Measurements from ENCODE around the gene UBD.

UBD gene

GRCh38 chr6:29589423-29590048 is 30.0 kb upstream of the UBD start:
- Histone ChIP-seq H3K4me1 (ENCODE audit: control insufficient read depth, low read depth, low read length) (peaks cover 2% of the 10 kb centered on the region), H3K4me3 (ENCODE audit: low read length) (no peak overlapping the region), H3K9ac (ENCODE audit: low read length) (no peak overlapping the region)

DNA sequence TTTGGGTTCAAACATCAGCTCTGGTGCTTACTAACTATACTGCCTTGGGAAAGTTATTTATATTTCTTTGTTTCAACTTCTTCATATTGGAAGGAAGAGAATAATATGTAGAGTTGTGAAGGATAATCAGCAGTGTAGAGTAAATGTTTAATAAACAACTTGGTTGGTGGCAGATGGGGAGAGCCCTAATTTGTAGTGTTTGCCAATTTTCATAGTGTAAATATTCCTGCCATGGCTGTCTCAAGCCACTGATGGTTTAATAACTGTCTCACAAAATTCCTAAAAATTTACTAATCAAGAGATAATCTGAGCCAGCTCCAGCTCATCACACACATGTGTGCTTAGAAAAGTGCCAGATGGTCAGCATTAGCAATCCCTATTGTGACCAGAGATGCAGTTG is 25.3 kb upstream of the UBD start, which contains the start of gene OR2H2:
Gene OR2H2, plus strand, starts transcription at position 301 of the 400 bp plus-strand sequence. CDS start 2,824 bp downstream, outside the sequence.
- Histone ChIP-seq H3K9me3 (ENCODE audit: control insufficient read depth, low read depth, low read length) (no peaks in the 10 kb centered on the region), H3K9ac (ENCODE audit: low read length) (no peak within 1 kb of the TSS), H3K4me1 (ENCODE audit: control insufficient read depth, low read depth, low read length) (no peaks in the 10 kb centered on the region), H3K36me3 (ENCODE audit: control insufficient read depth, low read depth, low read length) (no peaks in the 10 kb centered on the region), H3K27me3 (ENCODE audit: control insufficient read depth, insufficient read depth, low read length) (no peaks in the 10 kb centered on the region), H3K4me3 (ENCODE audit: low read length) (no peak within 1 kb of the TSS), H3K27ac (ENCODE audit: low read length) (no peak within 1 kb of the TSS)

More at GRCh38 chr6:29589423-29590048, 30.0 kb upstream of the UBD start:
- H3K27me3 ChIP-seq (ENCODE audit: control insufficient read depth, insufficient read depth, low read length): no peaks in the 10 kb centered on the region
- H3K36me3 ChIP-seq (ENCODE audit: control insufficient read depth, low read depth, low read length): no peaks in the 10 kb centered on the region
- H3K9me3 ChIP-seq (ENCODE audit: control insufficient read depth, low read depth, low read length): no peaks in the 10 kb centered on the region
- H3K27ac ChIP-seq (ENCODE audit: low read length): no peak overlapping the region

- Histone ChIP-seq H3K9me3 (ENCODE audit: control insufficient read depth, low read depth, low read length) (no peaks in the 10 kb centered on the region), H3K4me3 (ENCODE audit: low read length) (no peak overlapping the region), H3K27ac (ENCODE audit: low read length) (no peak overlapping the region), H3K36me3 (ENCODE audit: control insufficient read depth, low read depth, low read length) (no peaks in the 10 kb centered on the region), H3K27me3 (ENCODE audit: control insufficient read depth, insufficient read depth, low read length) (no peaks in the 10 kb centered on the region), H3K9ac (ENCODE audit: low read length) (no peak overlapping the region), H3K4me1 (ENCODE audit: control insufficient read depth, low read depth, low read length) (no peaks in the 10 kb centered on the region)
Measured at GRCh38 chr6:29577544-29577943, 18.0 kb upstream of the UBD start.

DNA sequence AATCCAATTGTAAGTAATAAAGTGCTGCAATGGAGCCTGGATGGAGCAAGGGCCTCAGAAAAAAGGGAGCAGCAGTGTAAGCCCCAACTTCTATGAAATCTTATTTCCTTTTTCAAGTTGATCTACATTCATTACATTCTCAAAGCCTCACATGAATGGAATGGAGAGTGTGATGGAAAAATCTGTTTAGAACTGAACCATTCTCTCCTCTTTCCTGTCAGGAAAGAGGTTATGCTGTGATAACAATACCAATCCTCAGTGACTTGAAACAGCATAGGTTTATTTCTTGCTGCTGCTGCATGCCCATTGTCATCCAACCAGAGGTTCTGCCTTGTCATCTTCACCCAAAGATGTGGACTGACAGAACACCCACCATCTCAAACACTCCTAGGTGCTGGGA is 16.5 kb upstream of the UBD start:
- Histone ChIP-seq H3K4me1 (ENCODE audit: control insufficient read depth, low read depth, low read length) (no peaks in the 10 kb centered on the region), H3K27me3 (ENCODE audit: control insufficient read depth, insufficient read depth, low read length) (no peaks in the 10 kb centered on the region), H3K9ac (ENCODE audit: low read length) (no peak overlapping the region), H3K4me3 (ENCODE audit: low read length) (no peak overlapping the region), H3K36me3 (ENCODE audit: control insufficient read depth, low read depth, low read length) (no peaks in the 10 kb centered on the region), H3K27ac (ENCODE audit: low read length) (no peak overlapping the region), H3K9me3 (ENCODE audit: control insufficient read depth, low read depth, low read length) (no peaks in the 10 kb centered on the region)

- no peak overlapping the region for H3K9ac ChIP-seq (ENCODE audit: low read length)
- H3K4me1 ChIP-seq (ENCODE audit: control insufficient read depth, low read depth, low read length): no peaks in the 10 kb centered on the region
- H3K27ac ChIP-seq (ENCODE audit: low read length): no peak overlapping the region
- no peaks in the 10 kb centered on the region for H3K9me3 ChIP-seq (ENCODE audit: control insufficient read depth, low read depth, low read length)
- no peak overlapping the region for H3K4me3 ChIP-seq (ENCODE audit: low read length)
- H3K27me3 ChIP-seq (ENCODE audit: control insufficient read depth, insufficient read depth, low read length): no peaks in the 10 kb centered on the region
- H3K36me3 ChIP-seq (ENCODE audit: control insufficient read depth, low read depth, low read length): no peaks in the 10 kb centered on the region
Measured at GRCh38 chr6:29567991-29568390, 8.5 kb upstream of the UBD start.

DNA sequence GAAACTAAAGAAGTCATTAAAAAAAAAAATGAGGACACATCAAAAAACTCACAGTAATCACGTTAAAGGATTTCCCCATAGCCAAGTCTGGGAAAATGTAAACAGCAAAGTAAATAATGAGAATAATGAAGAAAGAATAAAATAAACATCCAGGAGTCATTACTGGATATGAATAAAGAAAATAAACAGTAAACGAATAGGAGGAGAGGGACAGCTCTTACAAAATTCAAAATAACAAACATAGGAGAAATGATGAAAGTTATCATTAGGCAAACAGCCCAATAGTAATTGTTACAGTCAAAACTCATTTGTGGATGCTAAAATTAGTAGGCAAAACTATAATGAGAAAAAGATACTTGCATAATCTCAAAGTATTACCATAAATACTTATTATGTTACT is 8.0 kb upstream of the UBD start:
- no peaks in the 10 kb centered on the region for H3K27me3 ChIP-seq (ENCODE audit: control insufficient read depth, insufficient read depth, low read length)

DNA sequence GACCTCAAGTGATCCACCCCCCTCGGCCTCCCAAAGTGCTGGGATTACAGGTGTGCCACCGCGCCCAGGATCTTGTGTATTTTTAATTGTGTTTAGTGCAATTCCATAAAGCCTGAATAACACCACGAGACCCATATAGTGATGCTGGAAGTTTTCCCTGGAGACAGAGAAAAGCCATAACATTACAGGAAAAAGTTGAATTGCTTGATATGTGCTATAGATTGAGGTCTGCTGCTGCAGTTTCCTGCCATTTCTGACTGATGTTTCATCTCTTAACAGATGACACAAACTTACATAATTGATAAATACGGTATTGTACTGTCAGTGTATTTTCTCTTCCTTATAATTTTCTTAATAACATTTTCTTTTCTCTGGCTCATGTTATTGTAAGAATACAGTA is 7.3 kb upstream of the UBD start:
- H3K4me1 ChIP-seq (ENCODE audit: control insufficient read depth, low read depth, low read length): no peaks in the 10 kb centered on the region
- H3K27me3 ChIP-seq (ENCODE audit: control insufficient read depth, insufficient read depth, low read length): no peaks in the 10 kb centered on the region
- no peak overlapping the region for H3K9ac ChIP-seq (ENCODE audit: low read length)
- H3K4me3 ChIP-seq (ENCODE audit: low read length): no peak overlapping the region
- H3K36me3 ChIP-seq (ENCODE audit: control insufficient read depth, low read depth, low read length): no peaks in the 10 kb centered on the region
- H3K9me3 ChIP-seq (ENCODE audit: control insufficient read depth, low read depth, low read length): no peaks in the 10 kb centered on the region
- no peak overlapping the region for H3K27ac ChIP-seq (ENCODE audit: low read length)

More for the DNA sequence above, 8.0 kb upstream of the UBD start:
- Histone ChIP-seq H3K4me3 (ENCODE audit: low read length) (no peak overlapping the region), H3K9ac (ENCODE audit: low read length) (no peak overlapping the region), H3K36me3 (ENCODE audit: control insufficient read depth, low read depth, low read length) (no peaks in the 10 kb centered on the region), H3K27ac (ENCODE audit: low read length) (no peak overlapping the region), H3K9me3 (ENCODE audit: control insufficient read depth, low read depth, low read length) (no peaks in the 10 kb centered on the region), H3K4me1 (ENCODE audit: control insufficient read depth, low read depth, low read length) (no peaks in the 10 kb centered on the region)

DNA sequence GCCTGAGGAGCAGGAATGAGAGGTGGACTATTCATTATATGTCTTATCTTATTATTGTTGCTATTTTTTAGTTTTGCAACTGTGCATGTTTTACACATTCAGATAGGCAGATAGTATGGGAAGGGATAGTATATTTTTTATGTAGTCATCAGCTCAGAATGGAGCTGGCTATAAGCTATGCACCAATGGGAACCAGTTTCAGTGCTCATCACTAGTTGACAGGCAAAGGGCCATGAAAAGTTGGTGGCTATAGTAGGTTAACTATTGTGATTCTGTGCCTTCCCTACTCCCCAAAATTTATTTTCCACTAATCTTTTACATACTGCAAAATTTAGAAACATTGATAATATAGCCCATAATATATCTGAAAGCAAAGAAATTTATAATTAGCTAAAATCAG is 5.3 kb upstream of the UBD start:
- no peak overlapping the region for H3K9ac ChIP-seq (ENCODE audit: low read length)
- peaks cover 4% of the 10 kb centered on the region for H3K27me3 ChIP-seq (ENCODE audit: control insufficient read depth, insufficient read depth, low read length)
- H3K4me3 ChIP-seq (ENCODE audit: low read length): no peak overlapping the region
- H3K27ac ChIP-seq (ENCODE audit: low read length): no peak overlapping the region
- H3K36me3 ChIP-seq (ENCODE audit: control insufficient read depth, low read depth, low read length): no peaks in the 10 kb centered on the region
- H3K4me1 ChIP-seq (ENCODE audit: control insufficient read depth, low read depth, low read length): peaks cover under 1% of the 10 kb centered on the region
- no peaks in the 10 kb centered on the region for H3K9me3 ChIP-seq (ENCODE audit: control insufficient read depth, low read depth, low read length)

GRCh38 chr6:29563435-29563965 is 4.0 kb upstream of the UBD start:
- H3K9ac ChIP-seq (ENCODE audit: low read length): no peak overlapping the region
- H3K27me3 ChIP-seq (ENCODE audit: control insufficient read depth, insufficient read depth, low read length): peaks cover 10% of the 10 kb centered on the region
- no peak overlapping the region for H3K4me3 ChIP-seq (ENCODE audit: low read length)
- no peaks in the 10 kb centered on the region for H3K36me3 ChIP-seq (ENCODE audit: control insufficient read depth, low read depth, low read length)
- H3K9me3 ChIP-seq (ENCODE audit: control insufficient read depth, low read depth, low read length): no peaks in the 10 kb centered on the region
- no peak overlapping the region for H3K27ac ChIP-seq (ENCODE audit: low read length)
- H3K4me1 ChIP-seq (ENCODE audit: control insufficient read depth, low read depth, low read length): peaks cover 9% of the 10 kb centered on the region

DNA sequence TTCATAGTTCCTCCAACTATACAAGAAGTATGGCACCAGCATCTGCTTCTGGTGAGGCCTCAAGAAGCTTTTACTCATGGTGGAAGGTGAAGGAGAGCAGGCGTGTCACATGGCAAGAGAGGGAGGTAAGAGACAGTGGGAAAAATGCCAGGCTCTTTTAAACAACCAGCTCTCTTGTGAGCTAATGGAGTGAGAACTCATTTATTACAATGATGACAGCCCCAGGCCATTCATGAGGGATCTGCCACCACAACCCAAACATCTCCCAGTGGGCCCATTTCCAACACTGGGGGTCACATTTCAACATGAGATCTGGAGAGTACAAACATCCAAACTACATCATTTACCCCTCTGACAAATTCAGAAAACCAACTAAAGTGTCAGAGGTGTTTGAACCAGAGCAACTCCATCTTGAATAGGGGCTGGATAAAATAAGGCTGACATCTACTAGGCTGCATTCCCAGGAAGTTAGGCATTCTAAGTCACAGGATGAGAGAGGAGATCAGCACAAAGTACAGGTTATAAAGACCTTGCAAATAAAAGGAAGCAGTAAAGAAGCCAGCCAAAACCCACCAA is 2.2 kb upstream of the UBD start:
- Histone ChIP-seq H3K36me3 (ENCODE audit: control insufficient read depth, low read depth, low read length) (no peaks in the 10 kb centered on the region), H3K27ac (ENCODE audit: low read length) (no peak overlapping the region), H3K9me3 (ENCODE audit: control insufficient read depth, low read depth, low read length) (no peaks in the 10 kb centered on the region), H3K27me3 (ENCODE audit: control insufficient read depth, insufficient read depth, low read length) (peaks cover 18% of the 10 kb centered on the region), H3K4me1 (ENCODE audit: control insufficient read depth, low read depth, low read length) (peaks cover 22% of the 10 kb centered on the region), H3K4me3 (ENCODE audit: low read length) (no peak overlapping the region), H3K9ac (ENCODE audit: low read length) (no peak overlapping the region)

GRCh38 chr6:29561091-29561490 is 1.6 kb upstream of the UBD start:
- Histone ChIP-seq H3K27me3 (ENCODE audit: control insufficient read depth, insufficient read depth, low read length) (peaks cover 24% of the 10 kb centered on the region), H3K4me3 (ENCODE audit: low read length) (no peak overlapping the region), H3K4me1 (ENCODE audit: control insufficient read depth, low read depth, low read length) (peaks cover 22% of the 10 kb centered on the region), H3K27ac (ENCODE audit: low read length) (no peak overlapping the region), H3K9ac (ENCODE audit: low read length) (no peak overlapping the region), H3K9me3 (ENCODE audit: control insufficient read depth, low read depth, low read length) (no peaks in the 10 kb centered on the region), H3K36me3 (ENCODE audit: control insufficient read depth, low read depth, low read length) (no peaks in the 10 kb centered on the region)
